H9 (cell line): ENCODE data around the gene KCNJ12. TPM values are rescaled to one million over a fixed set of nuclear protein-coding genes. Genes with fewer than 3 reads are reported as not detected.

ENCODE experiments used
- DNase-seq: peaks from one replicate; pipeline ENCODE4 v3.0.0-alpha.2; 2017
- H2AFZ ChIP-seq: one replicate; pipeline ENCODE4 v1.6.1; 2013; ENCODE audit warnings: mild to moderate bottlenecking, low read length, control low read depth, moderate library complexity
- H2AK5ac ChIP-seq: 2 replicates; pipeline ENCODE4 v1.6.1; 2013; ENCODE audit warnings: low read length, control low read depth, mixed read lengths; ENCODE audit not compliant: insufficient read length
- H2BK120ac ChIP-seq: one replicate; pipeline ENCODE4 v1.6.1; 2013; ENCODE audit warnings: low read depth, mild to moderate bottlenecking, low read length, control low read depth, inconsistent platforms; ENCODE audit not compliant: poor library complexity, severe bottlenecking
- H2BK12ac ChIP-seq: 2 replicates; pipeline ENCODE4 v1.6.1; 2013; ENCODE audit warnings: low read length, control low read depth, mixed read lengths, low read depth; ENCODE audit not compliant: insufficient read length
- H2BK15ac ChIP-seq: 2 replicates; pipeline ENCODE4 v1.6.1; 2013; ENCODE audit warnings: low read depth, low read length, control low read depth
- H2BK20ac ChIP-seq: one replicate; pipeline ENCODE4 v1.6.1; 2013; ENCODE audit warnings: low read depth, mild to moderate bottlenecking, low read length, control low read depth, inconsistent platforms; ENCODE audit not compliant: poor library complexity, severe bottlenecking
- H2BK5ac ChIP-seq: 2 replicates; pipeline ENCODE4 v1.6.1; 2013; ENCODE audit warnings: low read length, control low read depth, mixed read lengths; ENCODE audit not compliant: insufficient read length
- H3K14ac ChIP-seq: 2 replicates; pipeline ENCODE4 v1.6.1; 2013; ENCODE audit warnings: low read length, control low read depth; ENCODE audit not compliant: insufficient read depth
- H3K18ac ChIP-seq: 2 replicates; pipeline ENCODE4 v1.6.1; 2013; ENCODE audit warnings: low read depth, mild to moderate bottlenecking, mixed read lengths, low read length, control low read depth; ENCODE audit not compliant: insufficient read length
- H3K23ac ChIP-seq: 2 replicates; pipeline ENCODE4 v1.6.1; 2013; ENCODE audit warnings: low read length, control low read depth, mixed read lengths, low read depth; ENCODE audit not compliant: insufficient read length
- H3K23me2 ChIP-seq: 2 replicates; pipeline ENCODE4 v1.6.1; 2013; ENCODE audit warnings: low read depth, mild to moderate bottlenecking, mixed read lengths, low read length, control low read depth; ENCODE audit not compliant: insufficient read length, poor library complexity, severe bottlenecking
- H3K27ac ChIP-seq: 2 replicates; pipeline ENCODE4 v1.5.1; 2013; ENCODE audit warnings: low read length, control low read depth, mixed read lengths, low read depth; ENCODE audit not compliant: insufficient read length
- H3K27me3 ChIP-seq: 2 replicates; pipeline ENCODE4 v1.6.1; 2013; ENCODE audit warnings: low read length, control low read depth, inconsistent platforms; ENCODE audit not compliant: insufficient read depth
- H3K4ac ChIP-seq: 2 replicates; pipeline ENCODE4 v1.6.1; 2013; ENCODE audit warnings: low read depth, mild to moderate bottlenecking, control low read depth, inconsistent platforms, low read length, moderate library complexity
- H3K4me1 ChIP-seq: 2 replicates; pipeline ENCODE4 v1.6.1; 2013; ENCODE audit warnings: low read length, control low read depth, inconsistent platforms; ENCODE audit not compliant: insufficient read depth
- H3K4me2 ChIP-seq: 2 replicates; pipeline ENCODE4 v1.6.1; 2013; ENCODE audit warnings: low read length, control low read depth, mixed read lengths; ENCODE audit not compliant: insufficient read length, insufficient read depth
- H3K56ac ChIP-seq: 2 replicates; pipeline ENCODE4 v1.6.1; 2013; ENCODE audit warnings: low read depth, mild to moderate bottlenecking, mixed read lengths, low read length, control low read depth; ENCODE audit not compliant: insufficient read length
- H3K79me1 ChIP-seq: 2 replicates; pipeline ENCODE4 v1.6.1; 2013; ENCODE audit warnings: low read depth, mild to moderate bottlenecking, moderate library complexity, low read length, control low read depth, inconsistent platforms; ENCODE audit not compliant: insufficient read depth, poor library complexity, severe bottlenecking
- H3K79me2 ChIP-seq: 2 replicates; pipeline ENCODE4 v1.6.1; 2013; ENCODE audit warnings: low read length, control low read depth, inconsistent platforms; ENCODE audit not compliant: insufficient read depth
- H3K9ac ChIP-seq: 2 replicates; pipeline ENCODE4 v1.6.1; 2013; ENCODE audit warnings: low read length, control low read depth, mixed read lengths; ENCODE audit not compliant: insufficient read length; ENCODE audit errors: extremely low read depth
- H3K9me3 ChIP-seq: one replicate; pipeline ENCODE4 v1.6.1; 2013; ENCODE audit warnings: low read depth, low read length, inconsistent platforms; ENCODE audit not compliant: control insufficient read depth
- H3T11ph ChIP-seq: one replicate; pipeline ENCODE4 v1.6.1; 2013; ENCODE audit warnings: mild to moderate bottlenecking, low read length, control low read depth, inconsistent platforms
- H4K20me1 ChIP-seq: one replicate; pipeline ENCODE4 v1.6.1; 2013; ENCODE audit not compliant: control insufficient read depth, insufficient read length, insufficient read depth
- H4K5ac ChIP-seq: 2 replicates; pipeline ENCODE4 v1.6.1; 2013; ENCODE audit warnings: low read depth, mild to moderate bottlenecking, mixed read lengths, low read length, control low read depth; ENCODE audit not compliant: insufficient read length
- H4K8ac ChIP-seq: replicated peaks from 2 replicates; pipeline ENCODE4 v1.6.1; 2013; ENCODE audit warnings: low read length, control low read depth, mixed read lengths, low read depth; ENCODE audit not compliant: insufficient read length
- H4K91ac ChIP-seq: 2 replicates; pipeline ENCODE4 v1.6.1; 2013; ENCODE audit warnings: low read depth, mild to moderate bottlenecking, moderate library complexity, mixed read lengths, low read length, control low read depth; ENCODE audit not compliant: insufficient read length
- H3K27ac Mint-ChIP-seq, 3 experiments: 2 replicates in 2 of 3; 3 replicates in 1 of 3; pipeline ENCODE4 v1.8.0; 2020 to 2021; ENCODE audit warnings: mixed read lengths in 3 of 3, mild to moderate bottlenecking in 1 of 3, moderate library complexity in 1 of 3
- H3K27me3 Mint-ChIP-seq: 2 replicates; pipeline ENCODE4 v1.8.0; 2021; ENCODE audit warnings: low read depth, mild to moderate bottlenecking, moderate library complexity, mixed read lengths
- H3K36me3 Mint-ChIP-seq, 3 experiments: 2 replicates in 2 of 3; 3 replicates in 1 of 3; pipeline ENCODE4 v1.8.0; 2020 to 2021; ENCODE audit warnings: low read depth in 3 of 3, mixed read lengths in 3 of 3; ENCODE audit not compliant: insufficient read depth in 1 of 3
- H3K4me1 Mint-ChIP-seq, 2 experiments: 2 replicates each; pipeline ENCODE4 v1.8.0; 2020; ENCODE audit warnings: mixed read lengths in 2 of 2
- H3K4me3 Mint-ChIP-seq, 2 experiments: 2 replicates in 1 of 2; 3 replicates in 1 of 2; pipeline ENCODE4 v1.8.0; 2020 to 2021; ENCODE audit warnings: mild to moderate bottlenecking in 2 of 2, mixed read lengths in 2 of 2, moderate library complexity in 1 of 2
- H3K9me3 Mint-ChIP-seq, 2 experiments: 2 replicates in 1 of 2; 3 replicates in 1 of 2; pipeline ENCODE4 v1.8.0; 2020; ENCODE audit warnings: mild to moderate bottlenecking in 2 of 2, mixed read lengths in 2 of 2, moderate library complexity in 1 of 2
- WGBS: extraction: QIAGEN DNeasy Blood & Tissue Kit; methylation state at CpG from one replicate; pipeline ENCODE4 v1.1.7; 2013; ENCODE audit warnings: missing lambda C conversion rate, low lambda C conversion rate, mixed read lengths; ENCODE audit not compliant: insufficient read length; ENCODE audit errors: extremely low coverage; 5-methylcytosine and 5-hydroxymethylcytosine counted together
- total RNA-seq: library from RNA; stranded (reverse); gene quantifications from 2 replicates; pipeline ENCODE4 v1.2.1, GENCODE V29; 2021
- TF ChIP-seq, protein P1 (sequence below): fragments of 200-600 bp; sonication (generic); conservative IDR thresholded peaks from 3 replicates; pipeline ENCODE4 v1.8.0; 2021; ENCODE audit warnings: antibody characterized with exemption, mild to moderate bottlenecking

The KCNJ12 gene
- total RNA-seq, 1 experiment from 2014 or later, result 0.39 TPM

DNA sequence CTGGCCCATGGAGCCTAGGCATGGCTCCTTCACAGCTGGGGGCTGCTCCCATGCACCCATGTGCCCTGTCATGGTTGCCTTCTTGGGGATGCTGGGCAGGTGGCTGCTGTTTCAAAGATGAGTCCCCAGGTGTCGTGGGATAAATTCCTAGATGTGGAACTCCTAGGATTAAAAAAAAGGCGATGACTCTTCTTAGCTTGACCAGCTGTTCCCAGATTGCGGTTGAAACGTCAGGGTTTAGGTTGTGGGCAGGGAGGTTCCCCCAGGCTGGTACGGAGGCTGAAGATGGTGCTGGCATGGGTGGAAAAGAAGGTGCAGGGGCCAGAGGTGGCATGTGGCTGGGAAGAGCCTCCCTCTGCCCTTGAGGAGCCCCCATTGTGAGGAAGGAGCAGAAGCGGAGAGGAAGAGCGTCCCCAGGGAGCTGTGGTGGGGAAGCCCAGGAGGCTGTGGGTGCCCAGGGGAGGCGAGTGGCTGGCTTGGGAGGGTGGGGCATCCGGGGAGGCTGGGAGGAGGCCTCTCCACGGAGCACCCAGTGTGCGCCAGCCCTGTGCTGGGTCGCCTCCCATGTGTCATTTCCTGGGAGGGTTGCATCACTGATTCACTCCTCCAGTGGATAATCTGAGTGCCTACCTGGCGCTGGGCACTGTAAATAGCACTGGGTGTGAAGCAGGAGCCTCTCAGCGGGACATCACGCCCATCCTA, 7.5 kb upstream of the KCNJ12 start:
- Mint-ChIP-seq H3K4me3 (no peak overlapping the region), H3K36me3 (no peaks in the 10 kb centered on the region), H3K4me1 (peaks cover 23 to 40% of the 10 kb centered on the region in 2 experiments), H3K27me3 (peaks cover 31% of the 10 kb centered on the region), H3K9me3 (no peaks in the 10 kb centered on the region), H3K27ac (no peak overlapping the region; a peak in 1 of 7 replicates)
- H3K9ac ChIP-seq, result no peak overlapping the region
- no peaks in the 10 kb centered on the region for H4K20me1 ChIP-seq
- H2BK15ac ChIP-seq, result no peak overlapping the region
- TF ChIP-seq, protein P1, sequence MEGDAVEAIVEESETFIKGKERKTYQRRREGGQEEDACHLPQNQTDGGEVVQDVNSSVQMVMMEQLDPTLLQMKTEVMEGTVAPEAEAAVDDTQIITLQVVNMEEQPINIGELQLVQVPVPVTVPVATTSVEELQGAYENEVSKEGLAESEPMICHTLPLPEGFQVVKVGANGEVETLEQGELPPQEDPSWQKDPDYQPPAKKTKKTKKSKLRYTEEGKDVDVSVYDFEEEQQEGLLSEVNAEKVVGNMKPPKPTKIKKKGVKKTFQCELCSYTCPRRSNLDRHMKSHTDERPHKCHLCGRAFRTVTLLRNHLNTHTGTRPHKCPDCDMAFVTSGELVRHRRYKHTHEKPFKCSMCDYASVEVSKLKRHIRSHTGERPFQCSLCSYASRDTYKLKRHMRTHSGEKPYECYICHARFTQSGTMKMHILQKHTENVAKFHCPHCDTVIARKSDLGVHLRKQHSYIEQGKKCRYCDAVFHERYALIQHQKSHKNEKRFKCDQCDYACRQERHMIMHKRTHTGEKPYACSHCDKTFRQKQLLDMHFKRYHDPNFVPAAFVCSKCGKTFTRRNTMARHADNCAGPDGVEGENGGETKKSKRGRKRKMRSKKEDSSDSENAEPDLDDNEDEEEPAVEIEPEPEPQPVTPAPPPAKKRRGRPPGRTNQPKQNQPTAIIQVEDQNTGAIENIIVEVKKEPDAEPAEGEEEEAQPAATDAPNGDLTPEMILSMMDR, result no peak
- no peak overlapping the region for H2BK20ac ChIP-seq
- no peak overlapping the region for H3K4ac ChIP-seq
- H3K79me2 ChIP-seq, result no peaks in the 10 kb centered on the region
- no peak overlapping the region for H3K14ac ChIP-seq
- H3K79me1 ChIP-seq, result no peaks in the 10 kb centered on the region
- no peak overlapping the region for H2BK120ac ChIP-seq
- H3K18ac ChIP-seq, result no peak overlapping the region
- H2BK12ac ChIP-seq, result no peak overlapping the region
- no peak overlapping the region for H2BK5ac ChIP-seq
- H3K27ac ChIP-seq, result no peak overlapping the region
- H2AFZ ChIP-seq, result no peak overlapping the region
- no peak overlapping the region for H3K4me2 ChIP-seq
- H3K27me3 ChIP-seq, result no peaks in the 10 kb centered on the region
- DNase-seq, result no peak
- H4K91ac ChIP-seq, result no peak overlapping the region
- H3K23ac ChIP-seq, result no peak overlapping the region
- H3K23me2 ChIP-seq, result no peaks in the 10 kb centered on the region
- no peak overlapping the region for H2AK5ac ChIP-seq
- no peaks in the 10 kb centered on the region for H3K4me1 ChIP-seq
- no peaks in the 10 kb centered on the region for H3K9me3 ChIP-seq
- no peak overlapping the region for H3T11ph ChIP-seq
- H3K56ac ChIP-seq, result no peak overlapping the region
- H4K5ac ChIP-seq, result no peak overlapping the region
- no peak overlapping the region for H4K8ac ChIP-seq
- no CpG with 5 or more reads among the region's 15 CpGs for WGBS
